22Rv1 (cell line): ENCODE measurements around the gene LDLRAD4.

Experiments
- H3K27ac ChIP-seq: fragments of 450-650 bp; 2 replicates; pipeline ENCODE4 v1.5.1; 2017
- ZFX ChIP-seq: fragments of 450-650 bp; IDR thresholded peaks from 2 replicates; pipeline ENCODE4 v1.6.1; 2017; ENCODE audit warnings: antibody characterized with exemption, borderline replicate concordance
- TF ChIP-seq, protein P1 (sequence below): fragments of 450-650 bp; IDR thresholded peaks from 2 replicates; pipeline ENCODE4 v1.5.1; 2017; ENCODE audit warnings: mild to moderate bottlenecking

The LDLRAD4 gene

DNA sequence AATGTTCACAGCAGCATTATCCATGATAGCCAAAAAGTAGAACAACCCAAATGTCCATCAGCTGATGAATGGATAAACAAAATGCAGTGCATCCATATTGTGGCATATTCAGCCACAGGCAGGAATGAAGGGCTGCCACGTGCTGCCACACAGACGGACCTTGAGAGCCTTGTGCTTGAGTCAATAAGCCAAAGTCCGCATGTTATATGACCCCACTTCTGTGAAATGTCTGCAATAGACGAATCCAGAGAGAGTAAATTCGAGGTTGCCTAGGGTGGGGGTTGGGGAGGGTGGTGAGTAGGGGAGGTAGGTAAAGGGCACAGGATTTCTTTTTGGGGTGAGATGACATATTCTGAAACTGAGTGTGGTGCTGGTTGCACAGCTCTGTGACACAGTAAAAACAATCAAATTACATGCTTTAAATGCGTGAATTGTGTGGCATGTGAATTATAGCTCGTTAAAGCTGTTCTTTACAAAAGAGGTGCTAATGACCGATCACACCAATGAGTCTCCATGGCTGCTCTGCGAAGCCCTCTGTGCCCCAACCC, 38.9 kb upstream of the LDLRAD4 start:
- TF ChIP-seq, protein P1, sequence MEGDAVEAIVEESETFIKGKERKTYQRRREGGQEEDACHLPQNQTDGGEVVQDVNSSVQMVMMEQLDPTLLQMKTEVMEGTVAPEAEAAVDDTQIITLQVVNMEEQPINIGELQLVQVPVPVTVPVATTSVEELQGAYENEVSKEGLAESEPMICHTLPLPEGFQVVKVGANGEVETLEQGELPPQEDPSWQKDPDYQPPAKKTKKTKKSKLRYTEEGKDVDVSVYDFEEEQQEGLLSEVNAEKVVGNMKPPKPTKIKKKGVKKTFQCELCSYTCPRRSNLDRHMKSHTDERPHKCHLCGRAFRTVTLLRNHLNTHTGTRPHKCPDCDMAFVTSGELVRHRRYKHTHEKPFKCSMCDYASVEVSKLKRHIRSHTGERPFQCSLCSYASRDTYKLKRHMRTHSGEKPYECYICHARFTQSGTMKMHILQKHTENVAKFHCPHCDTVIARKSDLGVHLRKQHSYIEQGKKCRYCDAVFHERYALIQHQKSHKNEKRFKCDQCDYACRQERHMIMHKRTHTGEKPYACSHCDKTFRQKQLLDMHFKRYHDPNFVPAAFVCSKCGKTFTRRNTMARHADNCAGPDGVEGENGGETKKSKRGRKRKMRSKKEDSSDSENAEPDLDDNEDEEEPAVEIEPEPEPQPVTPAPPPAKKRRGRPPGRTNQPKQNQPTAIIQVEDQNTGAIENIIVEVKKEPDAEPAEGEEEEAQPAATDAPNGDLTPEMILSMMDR = no peak
- no peak for TF ChIP-seq ZFX
- H3K27ac ChIP-seq = no peak overlapping the region

DNA sequence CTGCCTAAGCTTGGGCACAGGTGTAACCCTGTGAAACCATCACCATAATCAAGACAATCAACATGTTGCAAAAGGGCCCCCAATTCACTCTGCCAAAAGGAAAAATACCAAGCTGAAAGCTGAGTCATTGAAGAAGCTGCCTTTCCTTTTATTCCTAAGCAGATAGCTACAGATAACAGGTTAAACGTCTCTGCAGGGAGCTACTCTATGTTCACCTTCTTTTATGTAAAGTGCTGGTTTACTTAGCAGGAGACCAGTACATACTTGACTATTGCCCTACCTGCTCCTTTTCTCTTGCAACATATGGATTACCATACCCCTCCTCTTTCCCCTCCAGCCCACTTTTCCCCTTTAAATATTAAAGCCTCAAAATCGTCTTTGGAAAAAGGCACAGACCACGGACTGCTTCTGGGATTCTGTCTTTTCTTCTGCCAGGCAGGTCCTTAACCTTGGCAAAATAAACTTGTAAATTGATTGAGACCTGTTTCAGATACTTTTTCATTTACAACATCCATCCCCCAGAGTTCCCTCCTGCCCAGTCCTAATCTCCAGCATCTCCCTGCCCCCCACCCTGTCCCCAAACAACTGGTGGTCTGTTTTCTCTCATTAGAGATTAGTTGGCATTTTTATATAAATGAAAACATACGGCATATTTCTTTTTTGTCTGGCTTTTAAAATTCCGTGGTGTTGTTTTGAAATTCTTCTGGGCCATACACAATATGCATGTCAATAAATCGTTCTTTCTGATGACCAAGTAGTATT, 37.8 kb upstream of the LDLRAD4 start:
- H3K27ac ChIP-seq = no peak overlapping the region
- TF ChIP-seq ZFX = no peak
- TF ChIP-seq, protein P1 = no peak

DNA sequence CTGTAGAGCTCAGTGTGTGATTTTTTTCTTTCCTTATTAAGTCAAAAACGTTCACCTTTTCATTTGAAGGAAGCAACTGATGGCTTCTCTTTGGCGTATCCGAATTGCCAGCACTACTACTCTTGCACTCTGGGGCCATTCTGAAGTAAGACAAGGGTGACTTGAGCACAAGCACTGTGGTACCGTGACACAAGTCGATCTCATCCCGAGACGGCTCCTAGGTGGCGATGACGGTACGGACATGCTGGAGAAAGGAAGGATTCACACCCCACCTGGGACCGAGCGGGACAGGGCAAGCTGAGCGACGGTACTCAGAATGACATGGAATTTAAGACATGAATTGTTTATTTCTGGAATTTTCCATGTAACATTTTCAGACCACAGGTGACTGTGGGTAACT, 36.8 kb upstream of the LDLRAD4 start:
- no peak for TF ChIP-seq ZFX
- TF ChIP-seq, protein P1 = no peak
- no peak overlapping the region for H3K27ac ChIP-seq

DNA sequence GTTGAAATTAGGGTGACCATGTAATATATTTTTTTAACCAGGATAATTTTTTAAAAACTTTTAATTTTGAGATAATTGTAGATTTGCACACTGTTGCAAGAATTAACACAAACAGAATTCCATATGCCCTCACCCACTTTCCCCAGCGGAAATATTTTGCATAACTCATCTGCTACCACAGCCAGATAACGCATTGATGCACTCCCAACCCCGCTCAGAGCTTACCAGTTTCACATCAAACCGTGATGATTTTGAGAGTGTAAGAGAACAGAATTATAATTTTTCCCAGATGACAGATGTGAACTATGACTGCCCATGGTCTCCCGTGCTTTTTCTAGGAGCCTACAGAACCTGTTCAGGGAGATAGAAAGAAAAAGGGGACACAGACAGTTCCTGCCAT, 35.2 kb upstream of the LDLRAD4 start:
- no peak overlapping the region for H3K27ac ChIP-seq
- TF ChIP-seq, protein P1 = no peak
- no peak for TF ChIP-seq ZFX

DNA sequence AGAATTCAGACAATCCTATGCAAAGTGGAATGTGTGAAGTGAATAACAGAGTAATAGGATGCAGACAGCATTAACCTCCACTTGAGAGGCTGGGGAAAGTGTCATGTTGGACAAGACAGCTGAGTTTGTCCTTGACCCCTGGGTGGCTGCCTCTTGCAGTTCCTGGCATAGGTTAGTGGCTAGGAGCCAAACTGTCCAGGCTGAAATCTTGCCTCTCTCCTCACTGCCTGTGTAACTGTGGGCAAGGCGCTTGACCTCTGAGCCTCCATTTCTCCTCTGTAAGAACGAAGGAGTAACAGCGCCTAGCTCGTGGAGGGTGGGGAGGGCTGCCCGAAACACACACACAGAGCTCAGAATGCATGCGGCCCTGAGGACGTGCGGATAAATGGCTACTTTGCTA, 34.8 kb upstream of the LDLRAD4 start:
- no peak overlapping the region for H3K27ac ChIP-seq
- TF ChIP-seq ZFX = no peak
- TF ChIP-seq, protein P1 = no peak

DNA sequence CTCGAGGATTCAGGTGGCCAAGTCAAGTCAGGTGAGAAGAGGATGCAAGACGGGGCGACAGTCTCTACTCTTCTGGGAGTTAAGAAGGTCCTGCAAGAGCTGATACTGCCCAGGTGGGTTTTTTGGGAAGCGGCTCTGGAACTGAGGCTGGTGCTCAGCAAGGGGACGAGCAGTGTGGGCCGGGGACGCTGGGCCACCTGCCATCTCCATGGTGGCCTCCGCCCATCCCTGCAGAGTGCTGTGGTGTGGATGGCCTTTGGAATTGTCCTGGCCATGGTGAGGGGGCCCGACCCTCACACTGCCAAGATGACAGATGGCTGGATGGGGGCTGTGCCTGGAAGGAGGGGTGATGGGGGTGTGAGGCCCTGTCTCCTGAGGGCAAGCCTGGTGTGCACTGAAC, 34.2 kb upstream of the LDLRAD4 start:
- no peak for TF ChIP-seq ZFX
- TF ChIP-seq, protein P1 = no peak
- no peak overlapping the region for H3K27ac ChIP-seq

DNA sequence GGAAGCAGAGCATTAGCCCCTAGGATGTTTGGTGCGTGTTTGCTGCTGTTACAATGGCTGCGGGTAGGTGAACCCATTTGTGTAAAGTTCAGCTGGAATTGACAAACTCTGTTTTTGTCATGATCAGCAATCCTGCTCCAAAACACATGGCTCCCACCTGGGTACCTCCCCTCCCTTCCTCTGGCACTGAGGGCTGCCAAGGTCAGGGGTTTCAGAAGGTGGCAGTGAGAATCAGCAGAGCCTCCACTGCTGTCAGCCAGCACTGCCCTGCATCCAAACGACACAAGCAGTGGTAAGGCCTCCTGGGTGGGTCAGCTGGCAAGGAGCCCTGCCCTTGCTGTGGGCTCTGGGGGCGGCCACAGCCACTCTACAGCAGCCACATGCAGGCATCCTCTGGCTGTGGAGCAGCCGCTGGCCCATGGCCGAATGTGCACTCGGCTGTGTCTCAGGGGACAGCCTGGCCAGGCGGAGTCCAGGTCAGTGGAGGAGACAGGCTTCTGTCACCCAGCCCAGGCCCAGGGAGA, 32.8 kb upstream of the LDLRAD4 start:
- no peak overlapping the region for H3K27ac ChIP-seq
- TF ChIP-seq, protein P1 = no peak
- no peak for TF ChIP-seq ZFX
